Uterus (tissue), 4 donors: ENCODE results near the gene FABP6. TPM values are rescaled to one million over a fixed set of nuclear protein-coding genes. Genes with fewer than 3 reads are reported as not detected.

Experiments
- DNase-seq, 2 donors: peaks; one replicate each; pipeline ENCODE4 v3.0.0-alpha.2; 2019 to 2020
- H3K27ac ChIP-seq, 2 donors: fragments of 200-600 bp; sonication (generic); 1 replicate in 1 of 2; 2 replicates in 1 of 2; pipeline ENCODE4 v1.5.1; 2016 to 2018
- H3K27me3 ChIP-seq, 2 donors: fragments of 200-600 bp; sonication (generic); one replicate each; pipeline ENCODE4 v1.5.1; 2018 to 2019; ENCODE audit warnings: control low read depth in 1 of 2
- H3K36me3 ChIP-seq, 2 donors: fragments of 200-600 bp; sonication (generic); one replicate each; pipeline ENCODE4 v1.5.1; 2019; ENCODE audit warnings: control low read depth in 1 of 2
- H3K4me1 ChIP-seq, 2 donors: fragments of 200-600 bp; sonication (generic); one replicate each; pipeline ENCODE4 v1.5.1; 2018 to 2019; ENCODE audit warnings: control low read depth in 1 of 2
- H3K4me3 ChIP-seq, 2 donors: fragments of 200-600 bp; sonication (generic); 1 replicate in 1 of 2; 2 replicates in 1 of 2; pipeline ENCODE4 v1.5.1; 2018 to 2019; ENCODE audit warnings: mild to moderate bottlenecking in 1 of 2
- H3K9me3 ChIP-seq, 2 donors: fragments of 200-600 bp; sonication (generic); one replicate each; pipeline ENCODE4 v1.5.1; 2019; ENCODE audit warnings: control low read depth in 1 of 2
- POLR2A ChIP-seq, 2 donors: fragments of 450-650 bp; IDR thresholded peaks; one replicate each; pipeline ENCODE4 v1.6.1; 2016; ENCODE audit warnings: antibody characterized with exemption in 2 of 2, mild to moderate bottlenecking in 1 of 2, moderate library complexity in 1 of 2
- intact Hi-C: fragments of 100-400 bp; cut with DNase I; formaldehyde crosslinking; loops from one replicate; pipeline ENCODE4 v1.15.1; 2023; ENCODE audit warnings: low total_unique reads
- total RNA-seq, 4 donors: library from RNA; depleted of rRNA in 3 of 4; stranded (reverse); fragments of >200 nt in 3 of 4; gene quantifications; one replicate each; pipeline versions ENCODE4 v1.1.0 to v1.2.4, GENCODE V29; 2014 to 2023
- TF ChIP-seq, protein P1 (sequence below), 4 experiments: fragments of 200-600 bp in 2 of 4; fragments of 450-650 bp in 2 of 4; sonication (generic) in 2 of 4; IDR thresholded peaks; one replicate each; pipeline ENCODE4 v1.5.1; 2016 to 2019; ENCODE audit warnings: antibody characterized with exemption in 4 of 4, mild to moderate bottlenecking in 2 of 4, moderate library complexity in 1 of 4
- donor health status: DM: yes; HTN: yes; CAD: no.

Gene FABP6
- total RNA-seq, 4 donors from 2014 or later = 0.59 to 0.76 TPM; not detected in 2

DNA sequence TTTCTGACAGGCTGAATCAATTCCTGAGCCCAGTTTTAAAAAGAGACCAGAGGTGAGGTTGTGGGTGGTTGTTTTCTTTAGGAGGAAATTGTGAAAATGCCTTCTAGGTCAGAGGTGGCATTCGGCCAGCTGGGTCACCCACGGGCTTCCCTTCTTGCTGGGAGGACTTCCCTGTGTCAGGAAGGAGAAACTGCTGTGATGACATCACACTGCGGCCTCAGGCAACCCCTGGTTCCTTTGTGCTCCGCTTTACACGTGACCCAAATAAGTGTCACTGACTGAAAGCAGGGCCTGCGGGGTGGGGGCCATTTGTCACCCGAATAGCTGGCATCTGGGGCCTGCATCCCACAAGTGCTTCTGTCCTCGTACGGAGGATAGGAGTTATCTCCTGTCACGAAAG lies 39.7 kb downstream of the FABP6 start:
- H3K9me3 ChIP-seq = no peaks in the 10 kb centered on the region
- H3K27me3 ChIP-seq = no peaks in the 10 kb centered on the region
- H3K4me1 ChIP-seq = no peaks in the 10 kb centered on the region
- H3K36me3 ChIP-seq = no peaks in the 10 kb centered on the region
- TF ChIP-seq, protein P1, sequence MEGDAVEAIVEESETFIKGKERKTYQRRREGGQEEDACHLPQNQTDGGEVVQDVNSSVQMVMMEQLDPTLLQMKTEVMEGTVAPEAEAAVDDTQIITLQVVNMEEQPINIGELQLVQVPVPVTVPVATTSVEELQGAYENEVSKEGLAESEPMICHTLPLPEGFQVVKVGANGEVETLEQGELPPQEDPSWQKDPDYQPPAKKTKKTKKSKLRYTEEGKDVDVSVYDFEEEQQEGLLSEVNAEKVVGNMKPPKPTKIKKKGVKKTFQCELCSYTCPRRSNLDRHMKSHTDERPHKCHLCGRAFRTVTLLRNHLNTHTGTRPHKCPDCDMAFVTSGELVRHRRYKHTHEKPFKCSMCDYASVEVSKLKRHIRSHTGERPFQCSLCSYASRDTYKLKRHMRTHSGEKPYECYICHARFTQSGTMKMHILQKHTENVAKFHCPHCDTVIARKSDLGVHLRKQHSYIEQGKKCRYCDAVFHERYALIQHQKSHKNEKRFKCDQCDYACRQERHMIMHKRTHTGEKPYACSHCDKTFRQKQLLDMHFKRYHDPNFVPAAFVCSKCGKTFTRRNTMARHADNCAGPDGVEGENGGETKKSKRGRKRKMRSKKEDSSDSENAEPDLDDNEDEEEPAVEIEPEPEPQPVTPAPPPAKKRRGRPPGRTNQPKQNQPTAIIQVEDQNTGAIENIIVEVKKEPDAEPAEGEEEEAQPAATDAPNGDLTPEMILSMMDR (IDR thresholded peaks at IDR 0.05) = no peak
- TF ChIP-seq POLR2A (IDR thresholded peaks at IDR 0.05) = no peak
- H3K4me3 ChIP-seq = no peak overlapping the region
- intact Hi-C loops = no loop called here
- DNase-seq = peak; percentile 73 to 76
- H3K27ac ChIP-seq = no peak overlapping the region

DNA sequence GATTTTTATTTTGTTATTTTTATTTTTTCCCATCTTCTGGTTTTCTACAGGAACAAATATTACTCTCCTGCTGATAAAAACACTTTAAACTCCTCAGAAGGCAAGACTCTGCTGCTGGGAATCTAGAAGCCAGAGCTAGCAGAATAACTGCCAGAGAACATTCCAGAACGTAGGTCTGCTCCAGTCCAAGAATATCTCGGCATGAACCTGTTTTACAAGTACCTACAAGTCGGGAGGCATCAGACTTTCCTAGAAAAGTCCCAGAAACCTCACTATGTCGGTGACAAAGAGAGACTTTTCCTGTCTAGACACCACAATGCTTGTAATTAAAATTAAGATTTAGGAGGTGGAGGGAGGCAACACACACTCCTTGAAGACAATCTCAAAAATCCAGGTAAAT lies 41.4 kb downstream of the FABP6 start:
- H3K27ac ChIP-seq = no peak overlapping the region
- intact Hi-C loops = no loop called here
- no peaks in the 10 kb centered on the region for H3K4me1 ChIP-seq
- H3K27me3 ChIP-seq = no peaks in the 10 kb centered on the region
- H3K9me3 ChIP-seq = no peaks in the 10 kb centered on the region
- no peak for DNase-seq
- no peaks in the 10 kb centered on the region for H3K36me3 ChIP-seq
- no peak overlapping the region for H3K4me3 ChIP-seq
- TF ChIP-seq, protein P1 (IDR thresholded peaks at IDR 0.05) = no peak
- no peak for TF ChIP-seq POLR2A (IDR thresholded peaks at IDR 0.05)

DNA sequence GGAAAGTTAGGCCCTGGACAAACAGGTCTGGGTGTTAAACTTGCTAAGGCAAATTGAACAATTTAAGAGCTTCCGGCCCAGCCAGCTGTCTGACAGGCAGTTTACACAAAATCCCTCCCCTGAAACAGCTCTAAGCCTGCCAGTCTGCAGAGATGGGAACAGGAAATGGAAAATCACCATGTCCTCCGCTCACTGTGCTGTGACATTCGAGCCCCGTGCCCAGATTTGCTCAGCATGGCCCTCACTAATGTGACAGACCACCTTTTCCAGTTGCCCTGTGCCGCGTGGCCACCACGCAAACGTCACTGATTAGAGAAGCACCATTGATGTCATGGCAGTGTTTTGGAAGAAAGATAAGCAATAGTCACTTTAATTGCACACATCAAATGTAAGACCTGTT lies 42.1 kb downstream of the FABP6 start:
- intact Hi-C loops = no loop called here
- Histone ChIP-seq H3K27ac (no peak overlapping the region), H3K4me3 (no peak overlapping the region), H3K9me3 (no peaks in the 10 kb centered on the region), H3K36me3 (no peaks in the 10 kb centered on the region), H3K4me1 (no peaks in the 10 kb centered on the region), H3K27me3 (no peaks in the 10 kb centered on the region)
- TF ChIP-seq, protein P1 (IDR thresholded peaks at IDR 0.05) = no peak
- TF ChIP-seq POLR2A (IDR thresholded peaks at IDR 0.05) = no peak
- no peak for DNase-seq

DNA sequence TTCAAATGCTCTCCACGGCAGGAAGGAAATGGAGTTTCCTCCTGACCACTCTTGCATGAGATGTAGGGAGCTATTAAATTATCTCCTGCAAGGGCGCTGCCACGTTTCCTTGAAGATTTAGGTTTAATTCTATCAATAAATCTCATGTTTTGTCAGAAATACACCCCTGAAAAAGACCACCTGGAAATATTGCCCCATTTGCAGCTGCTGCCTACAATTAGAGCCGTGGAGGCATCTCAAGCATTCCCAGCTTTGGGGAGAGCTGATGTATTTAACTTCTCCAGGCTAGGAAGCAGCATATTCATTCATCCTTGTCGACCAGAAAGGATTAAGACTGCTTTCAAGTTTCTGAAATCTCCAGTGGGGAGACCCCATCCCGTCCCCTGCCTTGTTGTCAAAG lies 42.5 kb downstream of the FABP6 start:
- Histone ChIP-seq H3K36me3 (no peaks in the 10 kb centered on the region), H3K27me3 (no peaks in the 10 kb centered on the region), H3K4me1 (no peaks in the 10 kb centered on the region), H3K27ac (no peak overlapping the region), H3K4me3 (no peak overlapping the region), H3K9me3 (no peaks in the 10 kb centered on the region)
- TF ChIP-seq POLR2A (IDR thresholded peaks at IDR 0.05) = no peak
- DNase-seq = no peak
- intact Hi-C loops = no loop called here

DNA sequence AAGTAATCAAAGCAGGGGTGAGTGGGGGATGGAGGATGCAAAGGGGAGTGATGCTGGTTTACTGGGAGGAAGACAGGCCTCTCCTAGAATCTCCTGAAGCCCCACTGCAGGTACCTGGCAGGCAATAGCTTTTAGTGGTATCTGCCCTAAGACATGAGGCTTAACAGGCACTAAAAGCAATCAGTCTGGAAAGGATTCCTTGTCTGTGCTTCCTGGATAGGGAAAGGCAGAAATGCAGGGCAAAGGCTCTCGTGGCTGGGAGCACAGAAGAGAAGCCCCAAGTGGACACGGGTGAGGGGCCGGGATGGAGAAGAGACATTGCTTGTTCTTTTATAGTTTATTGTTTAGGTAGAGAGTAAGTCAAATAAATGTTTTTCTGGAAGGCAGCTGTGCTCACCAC lies 43.0 kb downstream of the FABP6 start:
- DNase-seq = no peak
- no peak for TF ChIP-seq POLR2A (IDR thresholded peaks at IDR 0.05)
- TF ChIP-seq, protein P1 (IDR thresholded peaks at IDR 0.05) = no peak
- Histone ChIP-seq H3K4me3 (no peak overlapping the region), H3K27me3 (no peaks in the 10 kb centered on the region), H3K4me1 (no peaks in the 10 kb centered on the region), H3K27ac (no peak overlapping the region), H3K36me3 (no peaks in the 10 kb centered on the region), H3K9me3 (no peaks in the 10 kb centered on the region)
- intact Hi-C loops = no loop called here

DNA sequence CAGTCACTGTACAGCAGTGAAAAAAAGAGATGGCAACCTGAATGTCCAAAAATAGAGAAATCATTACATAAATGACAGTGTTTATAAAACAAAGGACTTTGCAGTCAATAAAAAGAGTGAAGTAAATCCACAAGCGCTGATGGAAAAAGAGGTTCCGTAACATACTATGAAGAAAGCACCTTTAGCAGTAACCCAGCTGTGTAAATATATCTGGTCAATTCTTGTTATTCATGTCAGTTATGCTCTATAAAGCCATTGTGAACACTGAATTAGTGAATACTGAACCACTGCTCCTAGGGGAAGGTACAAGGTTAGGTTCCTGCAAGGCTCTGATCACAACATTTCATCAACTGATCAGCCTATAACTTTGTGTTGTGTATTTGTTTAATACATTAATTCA lies 43.6 kb downstream of the FABP6 start:
- no peak for DNase-seq
- Histone ChIP-seq H3K27me3 (no peaks in the 10 kb centered on the region), H3K27ac (no peak overlapping the region), H3K4me1 (no peaks in the 10 kb centered on the region), H3K9me3 (no peaks in the 10 kb centered on the region), H3K36me3 (no peaks in the 10 kb centered on the region), H3K4me3 (no peak overlapping the region)
- TF ChIP-seq POLR2A (IDR thresholded peaks at IDR 0.05) = no peak
- TF ChIP-seq, protein P1 (IDR thresholded peaks at IDR 0.05) = no peak
- intact Hi-C loops = no loop called here
